SKM-1 treated with dmso at 0.1 percent for 144 hours (cell line): Measurements from ENCODE around the gene ZNF112.

ENCODE experiments used
- DNase-seq: peaks from one replicate; lab custom pipeline; 2025; ENCODE audit not compliant: unreplicated experiment; lab: John Stamatoyannopoulos, UW

Gene ZNF112

DNA sequence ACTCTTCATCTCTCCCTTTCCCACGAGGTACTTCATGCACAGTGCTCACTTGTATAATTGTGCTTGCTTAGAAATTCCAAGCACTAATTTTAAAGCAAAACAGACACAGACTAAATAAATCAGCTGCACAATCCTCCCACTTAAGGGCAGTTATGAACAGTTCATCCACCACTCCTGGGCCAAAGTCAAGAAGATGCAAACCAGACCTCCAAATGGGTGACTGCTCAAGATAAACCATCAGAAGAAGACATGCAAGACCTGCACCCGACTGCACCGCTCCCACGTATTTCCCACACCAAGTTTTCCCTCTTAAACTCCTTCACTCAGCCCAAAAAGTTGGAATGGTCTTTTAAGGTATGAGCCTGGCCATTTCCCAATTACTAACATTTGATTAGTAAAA lies 71.5 kb downstream of the ZNF112 start:
- DNase-seq, result no peak

DNA sequence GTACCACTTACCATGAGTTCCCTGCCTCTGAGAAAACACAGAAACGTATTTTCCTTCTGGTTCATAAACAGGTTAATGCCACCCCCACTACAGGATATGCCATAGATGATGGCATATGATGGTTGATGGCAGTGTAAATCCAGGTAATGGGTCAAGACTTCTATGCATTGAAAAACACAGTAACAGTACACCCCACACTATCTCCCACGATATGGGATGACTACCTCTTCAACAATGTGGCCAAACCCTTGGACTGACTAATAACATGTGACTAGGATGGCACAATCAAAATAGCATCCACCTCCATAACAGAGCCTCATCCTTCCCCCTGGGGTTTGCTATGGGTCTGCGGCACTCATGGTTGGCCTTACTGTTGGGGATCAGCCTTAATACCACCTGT lies 73.6 kb downstream of the ZNF112 start:
- DNase-seq, result no peak

DNA sequence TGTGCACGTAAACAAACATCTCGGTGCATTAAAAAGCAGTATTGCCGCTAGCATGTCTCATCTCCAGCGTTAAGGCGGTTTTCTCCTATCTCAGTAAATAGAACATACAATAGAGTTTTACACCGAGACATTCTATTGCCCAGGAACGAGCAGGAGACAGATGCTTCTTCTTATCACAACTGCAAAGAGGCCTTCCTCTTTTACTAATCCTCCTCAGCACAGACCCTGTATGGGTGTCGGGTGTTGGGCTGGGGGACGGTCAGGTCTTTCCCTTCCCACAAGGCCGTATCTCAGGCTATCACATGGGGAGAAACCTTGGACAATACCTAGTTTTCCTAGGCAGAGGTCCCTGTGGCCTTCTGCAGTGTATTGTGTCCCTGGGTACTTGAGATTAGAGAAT lies 75.6 kb downstream of the ZNF112 start:
- no peak for DNase-seq

DNA sequence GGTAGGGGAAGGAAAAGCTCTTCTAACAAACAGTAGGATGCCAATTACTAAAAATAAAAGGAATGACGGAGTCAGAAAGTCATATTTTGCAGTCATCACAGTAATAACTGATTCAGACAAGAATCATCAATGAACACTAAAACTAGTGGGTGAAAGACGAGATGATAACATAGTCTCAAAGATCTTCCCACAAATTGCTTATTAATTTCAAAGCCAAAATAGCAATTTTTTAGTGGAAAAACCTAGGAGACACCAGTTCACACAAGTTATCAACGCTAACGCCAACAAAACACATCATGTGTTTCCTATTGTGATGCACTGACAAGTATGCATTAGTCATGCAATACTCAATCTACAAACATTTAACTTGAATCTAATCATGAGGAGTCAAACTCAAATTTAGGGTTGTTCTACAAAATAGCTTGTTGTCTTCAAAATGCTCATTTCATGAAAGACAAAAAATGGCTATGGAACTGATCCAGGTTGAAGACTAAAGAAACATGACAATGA lies 78.2 kb downstream of the ZNF112 start:
- no peak for DNase-seq

DNA sequence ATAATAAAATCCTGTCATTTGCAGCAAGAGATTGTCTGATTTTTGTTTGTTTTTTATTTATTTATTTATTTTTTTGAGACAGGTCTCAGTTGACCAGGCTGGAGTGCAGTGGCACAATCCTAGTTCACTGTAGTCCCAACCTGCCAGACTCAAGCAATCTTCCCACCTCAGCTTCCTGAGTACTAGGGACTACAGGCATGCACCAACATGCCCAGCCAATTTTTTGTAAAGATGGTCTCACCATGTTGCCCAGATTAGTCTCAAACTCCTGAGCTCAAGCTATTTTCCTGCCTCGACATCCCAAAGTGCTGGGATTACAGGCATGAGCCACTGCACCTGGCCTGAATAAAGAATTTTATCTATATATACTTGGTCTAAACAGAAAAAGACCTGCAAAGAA lies 79.1 kb downstream of the ZNF112 start:
- DNase-seq, result no peak
